Adipocyte (in vitro differentiated cells): ENCODE data around the gene APPL2.

Experiments
- DNase-seq: peaks from one replicate; pipeline ENCODE4 v3.0.0-alpha.2; 2015; ENCODE audit warnings: low read depth
- H3K27me3 ChIP-seq: replicated peaks from 2 replicates; pipeline ENCODE4 v1.7.0; 2013; ENCODE audit warnings: mild to moderate bottlenecking, low read length, moderate library complexity; ENCODE audit not compliant: control insufficient read depth, insufficient read depth
- H3K36me3 ChIP-seq: 2 replicates; pipeline ENCODE4 v1.7.0; 2013; ENCODE audit warnings: low read length, mild to moderate bottlenecking, moderate library complexity; ENCODE audit not compliant: control insufficient read depth, insufficient read depth, severe bottlenecking
- H3K4me1 ChIP-seq: 2 replicates; pipeline ENCODE4 v1.7.0; 2013; ENCODE audit warnings: mild to moderate bottlenecking, low read length, moderate library complexity; ENCODE audit not compliant: control insufficient read depth, insufficient read depth
- H3K4me3 ChIP-seq: 2 replicates; pipeline ENCODE4 v1.7.0; 2013; ENCODE audit warnings: mild to moderate bottlenecking, low read length, moderate library complexity
- H3K9ac ChIP-seq: 2 replicates; pipeline ENCODE4 v1.7.0; 2013; ENCODE audit warnings: mild to moderate bottlenecking, low read length, moderate library complexity
- H3K9me3 ChIP-seq: 2 replicates; pipeline ENCODE4 v1.7.0; 2013; ENCODE audit warnings: mild to moderate bottlenecking, low read length, moderate library complexity; ENCODE audit not compliant: control insufficient read depth

Gene APPL2

GRCh38 chr12:105221583-105222283 is 14.2 kb downstream of the APPL2 start:
- peaks cover 93% of the 10 kb centered on the region for H3K4me1 ChIP-seq
- no peaks in the 10 kb centered on the region for H3K9me3 ChIP-seq
- H3K4me3 ChIP-seq = no peak overlapping the region
- no peak overlapping the region for H3K9ac ChIP-seq
- DNase-seq = no peak
- no peaks in the 10 kb centered on the region for H3K27me3 ChIP-seq
- peaks cover 87% of the 10 kb centered on the region for H3K36me3 ChIP-seq

GRCh38 chr12:105220929-105221290 is 15.1 kb downstream of the APPL2 start:
- Histone ChIP-seq H3K4me1 (peaks cover 84% of the 10 kb centered on the region), H3K36me3 (peaks cover 95% of the 10 kb centered on the region), H3K27me3 (no peaks in the 10 kb centered on the region), H3K9me3 (no peaks in the 10 kb centered on the region), H3K4me3 (no peak overlapping the region), H3K9ac (peak overlapping the region; percentile 2)
- DNase-seq = no peak

GRCh38 chr12:105220150-105220928 is 15.6 kb downstream of the APPL2 start:
- Histone ChIP-seq H3K4me1 (peaks cover 79% of the 10 kb centered on the region), H3K36me3 (peaks cover 95% of the 10 kb centered on the region), H3K9ac (peak overlapping the region; percentile 2), H3K9me3 (no peaks in the 10 kb centered on the region), H3K27me3 (no peaks in the 10 kb centered on the region), H3K4me3 (no peak overlapping the region)
- no peak for DNase-seq

- DNase-seq = no peak
- Histone ChIP-seq H3K9me3 (no peaks in the 10 kb centered on the region), H3K27me3 (no peaks in the 10 kb centered on the region), H3K4me3 (no peak overlapping the region), H3K9ac (no peak overlapping the region), H3K4me1 (peaks cover 79% of the 10 kb centered on the region), H3K36me3 (peaks cover 96% of the 10 kb centered on the region)
Measured at GRCh38 chr12:105219261-105220028, 16.5 kb downstream of the APPL2 start.

GRCh38 chr12:105218434-105218833 is 17.5 kb downstream of the APPL2 start:
- H3K4me3 ChIP-seq = no peak overlapping the region
- H3K9me3 ChIP-seq = no peaks in the 10 kb centered on the region
- H3K4me1 ChIP-seq = peaks cover 73% of the 10 kb centered on the region
- no peak for DNase-seq
- H3K9ac ChIP-seq = peak overlapping the region; percentile 17
- H3K36me3 ChIP-seq = peaks cover 96% of the 10 kb centered on the region
- no peaks in the 10 kb centered on the region for H3K27me3 ChIP-seq

- H3K4me1 ChIP-seq = peaks cover 61% of the 10 kb centered on the region
- DNase-seq = peak; percentile 34
- H3K27me3 ChIP-seq = no peaks in the 10 kb centered on the region
- H3K9ac ChIP-seq = no peak overlapping the region
- H3K36me3 ChIP-seq = peaks cover 85% of the 10 kb centered on the region
- H3K9me3 ChIP-seq = no peaks in the 10 kb centered on the region
- H3K4me3 ChIP-seq = no peak overlapping the region
Measured at GRCh38 chr12:105214670-105215375, 21.2 kb downstream of the APPL2 start.

GRCh38 chr12:105214148-105214547 is 21.8 kb downstream of the APPL2 start:
- Histone ChIP-seq H3K9me3 (no peaks in the 10 kb centered on the region), H3K4me3 (no peak overlapping the region), H3K36me3 (peaks cover 85% of the 10 kb centered on the region), H3K4me1 (peaks cover 55% of the 10 kb centered on the region), H3K27me3 (no peaks in the 10 kb centered on the region), H3K9ac (no peak overlapping the region)
- DNase-seq = no peak

GRCh38 chr12:105212438-105212837 is 23.5 kb downstream of the APPL2 start:
- DNase-seq = peak; percentile 67
- no peaks in the 10 kb centered on the region for H3K27me3 ChIP-seq
- peak overlapping the region; percentile 65 for H3K9ac ChIP-seq
- no peak overlapping the region for H3K4me3 ChIP-seq
- peaks cover 38% of the 10 kb centered on the region for H3K4me1 ChIP-seq
- peaks cover 89% of the 10 kb centered on the region for H3K36me3 ChIP-seq
- no peaks in the 10 kb centered on the region for H3K9me3 ChIP-seq

- H3K36me3 ChIP-seq = peaks cover 89% of the 10 kb centered on the region
- no peaks in the 10 kb centered on the region for H3K27me3 ChIP-seq
- H3K4me1 ChIP-seq = peaks cover 43% of the 10 kb centered on the region
- no peak overlapping the region for H3K9ac ChIP-seq
- H3K4me3 ChIP-seq = no peak overlapping the region
- H3K9me3 ChIP-seq = no peaks in the 10 kb centered on the region
- no peak for DNase-seq
Measured at GRCh38 chr12:105209091-105209490, 26.9 kb downstream of the APPL2 start.

- no peaks in the 10 kb centered on the region for H3K9me3 ChIP-seq
- H3K27me3 ChIP-seq = no peaks in the 10 kb centered on the region
- H3K4me1 ChIP-seq = peaks cover 29% of the 10 kb centered on the region
- H3K4me3 ChIP-seq = no peak overlapping the region
- peaks cover 93% of the 10 kb centered on the region for H3K36me3 ChIP-seq
- no peak for DNase-seq
- H3K9ac ChIP-seq = no peak overlapping the region
Measured at GRCh38 chr12:105206686-105207374, 29.1 kb downstream of the APPL2 start.
